Daoy (cell line): ENCODE results near the gene LLGL1. TPM values are rescaled to one million over a fixed set of nuclear protein-coding genes. Genes with fewer than 3 reads are reported as not detected.
A peak's percentile ranks its signal among the peaks of the same experiment; 100 is the strongest.
"Not testable (repeated sequence)": the region's sequence is repeated elsewhere in the genome, so short reads cannot be mapped to it uniquely, and the experiment has no call there.

Source experiments
- DNase-seq: peaks from one replicate; pipeline ENCODE4 v3.0.0-alpha.2; 2015; ENCODE audit warnings: low read depth
- total RNA-seq: library from RNA; depleted of rRNA; stranded (reverse); fragments of >200 nt; shearing (Covaris generic); gene quantifications from 2 replicates; pipeline ENCODE4 v1.2.3, GENCODE V29; 2014

Gene LLGL1
- total RNA-seq, 1 experiment from 2014 or later: 24.3 TPM

DNA sequence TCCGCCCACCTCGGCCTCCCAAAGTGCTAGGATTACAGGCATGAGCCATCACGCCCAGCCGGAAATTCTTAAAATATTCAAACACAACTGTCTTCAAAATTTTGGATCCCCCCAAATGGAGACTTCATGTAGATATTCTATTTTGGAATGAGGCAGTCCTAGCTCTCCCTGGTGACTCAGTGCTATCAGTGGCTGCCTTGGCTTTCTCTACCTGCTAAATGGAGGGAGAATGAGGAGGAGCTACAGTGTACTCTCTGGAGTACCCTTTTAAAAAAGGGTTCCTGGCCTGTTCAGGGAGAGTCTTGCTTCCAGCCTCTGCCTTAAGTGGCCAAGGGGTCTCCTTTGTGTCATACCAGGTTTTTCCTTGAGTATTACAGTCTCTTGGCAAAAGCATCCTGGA, 31.0 kb upstream of the LLGL1 start:
- DNase-seq: no peak

GRCh38 chr17:18194804-18195203, 30.6 kb upstream of the LLGL1 start:
- DNase-seq: no peak

DNA sequence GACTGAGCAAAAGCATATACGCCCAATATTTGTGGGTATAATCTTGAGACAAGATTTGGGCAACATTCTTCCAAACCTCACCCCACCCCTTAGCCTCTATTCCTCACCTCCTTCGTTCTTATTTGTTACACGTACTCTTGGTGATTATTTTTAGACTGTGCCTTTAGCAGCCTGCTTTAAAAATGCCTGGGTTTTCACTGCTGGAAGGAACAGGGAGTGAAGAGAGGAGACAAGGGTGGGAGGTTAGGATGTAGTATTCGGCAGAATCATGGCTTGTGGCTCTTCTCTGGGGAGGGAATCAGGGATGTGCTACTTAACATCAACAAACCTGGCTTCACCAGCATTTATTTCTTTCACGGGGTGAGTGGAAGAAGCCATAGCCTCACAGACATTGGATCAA, 30.2 kb upstream of the LLGL1 start:
- DNase-seq: no peak

DNA sequence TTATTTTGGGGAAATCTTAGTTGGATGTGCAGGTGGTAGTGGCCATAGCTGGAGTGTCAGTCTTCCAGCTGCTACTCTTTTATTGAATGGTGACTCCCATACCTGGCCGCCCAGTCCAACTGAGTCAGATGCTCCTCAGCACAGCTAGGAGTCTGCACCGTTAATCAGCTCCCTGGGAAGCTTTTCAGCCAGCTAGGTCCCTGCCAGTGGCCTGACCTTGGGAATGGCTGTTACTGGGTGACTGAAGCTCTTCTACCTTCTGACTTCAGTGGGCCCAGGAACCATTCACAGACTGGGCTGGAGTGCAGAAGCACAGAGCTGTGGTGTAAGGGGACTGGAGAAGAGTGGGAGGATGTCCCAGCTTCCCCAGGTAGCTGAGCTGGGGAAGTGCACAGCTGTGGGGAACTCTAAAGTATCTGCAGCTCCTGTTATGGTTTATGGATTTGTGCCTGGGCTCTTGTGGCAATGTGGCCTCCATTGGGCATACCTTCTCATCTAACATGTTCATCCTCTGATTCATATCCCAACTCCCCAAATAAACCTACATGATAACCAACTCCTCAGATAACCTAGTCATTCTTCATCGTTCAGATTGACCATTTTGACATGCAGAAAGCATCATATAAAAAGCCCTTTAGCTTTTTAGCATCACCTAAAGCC, 27.8 kb upstream of the LLGL1 start:
- DNase-seq: no peak

- no peak for DNase-seq
Measured at GRCh38 chr17:18198530-18198929, 26.9 kb upstream of the LLGL1 start.

- no peak for DNase-seq
Measured at GRCh38 chr17:18201108-18201507, 24.3 kb upstream of the LLGL1 start.

DNA sequence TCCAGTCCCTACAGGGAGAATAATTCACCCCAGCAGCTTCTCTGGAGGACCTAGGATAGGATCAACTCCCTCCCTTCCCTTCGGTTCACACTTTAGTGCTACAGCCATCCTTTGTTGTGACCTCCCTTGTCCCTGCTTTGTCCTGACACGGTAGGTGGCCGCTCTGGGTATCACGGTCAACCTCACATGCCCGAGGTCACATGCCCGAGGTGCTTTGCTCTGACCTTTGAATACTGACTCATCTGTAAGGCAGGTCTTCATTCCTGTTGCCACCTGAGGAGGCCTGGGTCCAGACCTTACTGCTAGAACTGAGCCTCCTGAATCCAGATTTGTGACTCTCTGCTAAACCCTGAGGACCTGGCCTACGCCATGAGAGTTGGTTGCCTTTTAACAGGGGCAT, 22.1 kb upstream of the LLGL1 start:
- no peak for DNase-seq

DNA sequence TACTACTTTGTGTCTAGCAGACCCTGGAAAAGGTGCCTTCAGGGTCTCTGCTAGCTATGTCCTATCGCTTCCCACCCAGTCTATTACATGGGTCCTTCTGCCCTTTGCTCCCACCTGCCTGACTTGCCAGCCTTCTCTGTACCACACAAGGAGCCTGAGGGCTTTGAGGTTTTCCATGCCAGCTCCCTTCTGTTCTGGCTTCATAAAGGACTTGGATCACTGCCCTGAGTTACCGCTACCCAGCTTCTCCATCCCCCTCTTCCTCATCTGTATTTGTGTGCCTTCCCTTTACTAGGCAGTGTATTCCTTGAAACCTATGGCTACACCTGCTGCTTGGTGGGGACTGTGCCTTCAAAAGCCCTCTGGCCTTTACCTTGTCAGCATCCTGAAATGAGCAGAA, 19.6 kb upstream of the LLGL1 start:
- no peak for DNase-seq

DNA sequence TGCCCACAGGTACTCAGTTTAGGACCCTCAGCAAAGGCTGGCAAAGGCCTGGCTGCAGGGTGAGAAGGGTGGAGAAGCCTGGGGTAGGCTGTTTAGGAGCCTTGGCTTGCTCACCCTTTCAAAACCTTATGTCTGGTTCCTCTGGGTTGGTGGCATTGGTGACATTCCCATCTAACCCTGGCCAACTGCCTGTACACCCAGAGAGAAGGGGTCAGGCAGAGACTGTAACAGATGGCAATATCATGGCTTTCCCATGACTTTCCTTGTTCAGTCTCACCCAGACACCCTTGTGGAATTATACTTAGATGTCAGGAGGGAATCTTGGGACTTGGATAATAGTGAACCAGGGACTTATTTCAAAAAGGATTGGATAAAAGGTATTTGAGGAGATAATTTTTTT, 18.5 kb upstream of the LLGL1 start:
- no peak for DNase-seq

GRCh38 chr17:18208092-18208491, 17.3 kb upstream of the LLGL1 start:
- DNase-seq: no peak

DNA sequence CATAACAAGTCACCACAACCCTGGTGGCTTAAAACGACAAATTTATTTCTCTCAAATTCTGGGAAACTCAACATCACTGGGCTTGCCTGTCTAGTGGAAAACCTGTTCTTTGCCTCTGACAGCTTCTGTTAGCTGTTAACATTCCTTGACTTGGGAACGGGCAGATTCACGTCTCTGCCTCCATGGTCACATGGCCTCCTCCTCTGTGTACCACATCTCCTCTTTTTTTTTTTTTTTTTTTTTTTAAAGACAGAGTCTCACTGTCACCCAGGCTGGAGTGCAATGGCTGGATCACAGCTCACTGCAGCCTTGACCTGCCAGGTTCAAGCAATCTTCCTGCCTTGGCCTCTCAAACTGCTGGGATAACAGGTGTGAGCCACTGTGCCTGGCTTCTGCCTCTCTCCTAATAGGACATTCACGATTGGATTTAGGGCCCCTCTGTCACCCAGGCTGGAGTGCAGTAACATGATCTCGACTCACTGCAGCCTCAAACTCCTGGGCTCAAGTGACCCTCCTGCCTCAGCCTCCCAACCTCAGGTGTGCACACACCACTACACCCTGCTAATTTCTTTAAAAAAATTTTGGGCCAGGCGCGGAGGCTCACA, 11.7 kb upstream of the LLGL1 start:
- DNase-seq: no peak

DNA sequence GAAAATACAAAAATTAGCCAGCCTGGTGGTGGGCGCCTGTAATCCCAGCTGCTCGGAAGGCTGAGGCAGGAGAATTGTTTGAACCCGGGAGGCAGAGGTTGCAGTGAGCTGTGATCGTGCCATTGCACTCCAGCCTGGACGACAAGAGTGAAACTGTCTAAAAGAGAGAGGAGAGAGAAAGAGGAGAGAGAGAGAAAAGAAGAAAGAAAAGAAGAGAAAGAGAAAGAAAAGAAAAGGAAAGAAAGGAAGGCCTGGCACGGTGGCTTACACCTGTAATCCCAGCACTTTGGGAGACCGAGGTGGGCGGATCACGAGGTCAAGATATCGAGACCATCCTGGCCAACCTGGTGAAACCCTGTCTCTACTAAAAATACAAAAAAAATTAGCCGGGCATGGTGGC, 8.5 kb upstream of the LLGL1 start:
- DNase-seq: not testable (repeated sequence)

DNA sequence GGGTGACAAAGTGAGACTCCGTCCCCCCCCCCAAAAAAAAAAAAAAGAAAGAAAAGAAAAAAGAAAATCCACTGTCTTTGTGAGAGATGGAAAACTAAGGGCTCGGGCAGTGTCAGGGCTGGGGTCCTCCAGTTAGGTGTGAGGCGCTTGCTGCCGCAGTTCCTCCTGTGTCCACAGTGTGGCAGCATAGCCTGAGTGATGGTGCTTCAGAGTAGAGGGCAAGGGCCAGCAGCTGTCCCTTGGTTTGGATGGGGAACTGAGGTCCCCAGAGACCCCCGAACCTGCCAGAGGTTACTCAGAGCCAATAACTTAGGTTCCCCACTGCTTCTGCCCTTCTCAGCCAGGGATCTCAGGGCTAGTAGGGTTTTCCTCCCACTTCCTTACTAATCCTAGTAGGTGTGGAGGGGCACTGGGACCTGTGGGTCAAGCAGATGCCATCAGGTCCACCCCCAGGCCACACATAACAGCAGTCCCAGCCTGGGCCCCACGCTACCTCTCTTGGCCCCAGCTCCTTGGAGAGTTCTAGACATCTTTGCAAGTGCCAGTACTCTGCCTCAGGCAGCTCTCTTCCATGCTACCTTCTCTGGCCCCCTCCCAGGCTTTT, 7.9 kb upstream of the LLGL1 start:
- peak; percentile 76 for DNase-seq

DNA sequence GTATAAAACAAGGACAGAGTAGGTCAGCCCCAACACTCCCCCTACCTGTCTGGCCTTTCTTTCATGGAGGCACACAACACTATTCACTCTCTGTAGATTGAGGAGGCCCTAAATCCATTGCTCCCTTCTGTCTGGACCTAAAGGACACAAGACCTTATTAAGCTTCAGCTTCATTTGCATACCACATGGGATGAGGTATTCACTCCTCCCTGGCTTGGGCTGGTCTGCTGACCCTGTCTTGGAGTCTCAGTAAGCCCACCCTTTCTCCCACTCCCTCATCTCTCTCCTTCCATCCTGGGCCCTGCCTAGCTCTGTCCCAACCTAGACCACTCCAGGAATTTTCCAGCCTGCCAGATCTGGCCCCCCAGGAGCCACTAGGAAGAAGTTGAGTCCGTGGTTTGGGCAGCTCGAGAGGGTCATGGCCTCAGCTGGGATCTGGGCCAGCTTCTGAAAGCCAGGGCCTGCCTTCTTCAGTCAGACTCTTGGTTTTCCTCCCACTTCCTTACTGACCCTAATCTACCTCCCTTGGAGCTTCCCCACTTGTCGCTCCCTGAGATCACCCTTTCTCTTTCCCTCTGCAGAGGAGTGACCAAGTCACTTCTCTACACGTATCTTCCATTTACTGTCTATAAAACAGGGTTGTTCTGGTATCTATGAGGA, 6.5 kb upstream of the LLGL1 start:
- DNase-seq: no peak

DNA sequence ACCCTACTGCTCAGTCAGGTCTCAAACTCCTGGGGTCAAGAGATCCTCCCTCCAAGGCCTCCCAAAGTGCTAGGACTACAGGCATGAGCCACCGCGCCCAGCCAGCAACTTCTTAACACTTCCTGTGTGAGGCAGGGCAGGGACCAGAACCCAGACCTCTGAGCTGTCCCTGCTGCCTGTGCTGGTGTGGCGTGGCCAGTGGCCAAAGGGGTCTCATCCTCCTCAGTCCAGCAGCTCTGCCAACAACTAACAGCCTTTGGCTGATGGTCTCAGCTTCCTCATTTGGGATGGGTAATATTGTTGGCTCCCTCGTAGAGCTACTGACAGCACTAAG, 1.4 kb upstream of the LLGL1 start:
- DNase-seq: no peak

GRCh38 chr17:18224387-18225120, 881 bp upstream of the LLGL1 start:
- no peak for DNase-seq

DNA sequence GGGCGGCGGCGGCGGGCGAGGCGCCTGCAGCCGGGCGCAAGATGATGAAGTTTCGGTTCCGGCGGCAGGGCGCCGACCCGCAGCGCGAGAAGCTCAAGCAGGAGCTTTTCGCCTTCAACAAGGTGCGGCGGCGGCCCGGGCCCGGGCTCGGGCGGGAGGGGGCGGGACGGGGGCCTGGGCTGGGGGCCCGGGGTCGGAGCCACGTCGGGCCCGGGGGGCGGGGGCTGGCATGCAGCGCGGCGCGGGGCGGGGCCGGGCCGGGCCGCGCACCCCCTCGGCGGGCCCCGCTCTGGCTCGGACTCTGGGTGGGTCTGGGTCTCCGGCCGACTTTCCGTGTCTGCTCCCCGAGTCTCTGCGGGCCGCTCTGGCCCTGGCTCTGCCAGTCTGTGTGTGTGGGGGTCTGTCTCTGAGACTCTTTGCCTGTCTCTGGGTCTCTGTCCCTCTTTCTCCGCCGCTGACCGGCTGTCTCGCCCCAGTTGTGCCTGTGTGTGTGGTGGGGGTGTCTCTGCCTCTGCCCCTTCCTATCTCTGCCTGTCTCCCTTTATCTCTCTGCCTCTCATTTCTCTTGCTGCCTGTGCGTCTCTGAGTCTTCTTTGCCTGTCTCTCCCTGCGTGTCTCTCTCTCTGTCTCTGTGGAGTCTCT, 328 bp downstream of the LLGL1 start:
- no peak for DNase-seq

GRCh38 chr17:18226284-18226945, 980 bp downstream of the LLGL1 start:
- DNase-seq: peak; percentile 43

DNA sequence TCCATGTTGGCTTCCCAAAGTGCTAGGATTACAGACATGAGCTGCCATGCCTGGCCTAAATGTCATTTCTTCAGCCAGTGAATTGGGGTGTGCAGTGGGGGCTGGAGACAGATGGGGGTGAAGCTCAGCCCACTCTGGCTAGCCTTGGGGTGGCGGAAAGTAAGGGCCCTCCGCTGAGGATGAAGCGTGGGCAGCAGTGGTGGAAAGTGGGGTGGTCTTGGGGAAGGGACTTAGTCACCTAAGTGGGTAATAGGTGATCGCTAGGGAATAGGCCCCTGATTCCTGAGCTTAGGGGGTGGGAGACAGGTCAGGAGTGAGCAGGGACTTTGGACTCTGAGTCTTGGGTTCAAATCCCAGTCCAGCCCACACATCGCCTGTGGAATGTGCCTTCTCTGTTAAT, 2.2 kb downstream of the LLGL1 start:
- no peak for DNase-seq

DNA sequence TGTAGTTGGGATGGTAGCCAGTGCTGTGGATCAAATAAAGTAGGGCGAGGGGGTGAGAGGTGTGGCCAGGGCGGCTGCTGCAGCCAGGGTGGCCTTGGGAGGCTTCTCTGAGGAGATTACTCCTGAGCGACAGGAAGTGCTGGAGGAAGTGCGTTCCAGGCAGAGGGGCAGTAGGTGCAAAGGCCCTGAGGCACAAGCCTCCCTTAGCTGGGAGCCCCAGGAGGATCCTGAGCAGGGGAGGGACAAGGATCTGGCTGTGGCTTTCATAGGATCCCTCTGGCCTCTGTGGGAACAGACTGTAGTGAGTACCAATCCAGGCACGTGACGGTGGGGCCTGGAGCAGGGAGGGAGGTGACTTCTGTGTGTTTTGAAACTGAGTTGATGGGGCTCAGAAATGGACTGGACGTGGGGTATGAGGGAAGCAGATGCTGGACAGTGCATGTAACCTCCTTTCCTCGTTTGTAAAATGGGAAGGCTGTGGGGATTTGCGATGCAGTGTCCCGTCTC, 2.8 kb downstream of the LLGL1 start:
- no peak for DNase-seq

- DNase-seq: no peak
Measured at GRCh38 chr17:18229254-18229653, 3.8 kb downstream of the LLGL1 start.
